Activated CD4-positive, alpha-beta T cell treated with anti-CD3 and anti-CD28 coated beads, Interleukin-2, Interleukin-4, amounts not matched to agents 100 ng/mL and 50 ng/mL, durations not matched to agents 16 hours and 8 hours (primary cell): ENCODE data around the gene TBRG4.

Source experiments
- DNase-seq: peaks from one replicate; pipeline ENCODE4 v3.0.0-alpha.2; 2020; ENCODE audit warnings: low spot score

The TBRG4 gene

DNA sequence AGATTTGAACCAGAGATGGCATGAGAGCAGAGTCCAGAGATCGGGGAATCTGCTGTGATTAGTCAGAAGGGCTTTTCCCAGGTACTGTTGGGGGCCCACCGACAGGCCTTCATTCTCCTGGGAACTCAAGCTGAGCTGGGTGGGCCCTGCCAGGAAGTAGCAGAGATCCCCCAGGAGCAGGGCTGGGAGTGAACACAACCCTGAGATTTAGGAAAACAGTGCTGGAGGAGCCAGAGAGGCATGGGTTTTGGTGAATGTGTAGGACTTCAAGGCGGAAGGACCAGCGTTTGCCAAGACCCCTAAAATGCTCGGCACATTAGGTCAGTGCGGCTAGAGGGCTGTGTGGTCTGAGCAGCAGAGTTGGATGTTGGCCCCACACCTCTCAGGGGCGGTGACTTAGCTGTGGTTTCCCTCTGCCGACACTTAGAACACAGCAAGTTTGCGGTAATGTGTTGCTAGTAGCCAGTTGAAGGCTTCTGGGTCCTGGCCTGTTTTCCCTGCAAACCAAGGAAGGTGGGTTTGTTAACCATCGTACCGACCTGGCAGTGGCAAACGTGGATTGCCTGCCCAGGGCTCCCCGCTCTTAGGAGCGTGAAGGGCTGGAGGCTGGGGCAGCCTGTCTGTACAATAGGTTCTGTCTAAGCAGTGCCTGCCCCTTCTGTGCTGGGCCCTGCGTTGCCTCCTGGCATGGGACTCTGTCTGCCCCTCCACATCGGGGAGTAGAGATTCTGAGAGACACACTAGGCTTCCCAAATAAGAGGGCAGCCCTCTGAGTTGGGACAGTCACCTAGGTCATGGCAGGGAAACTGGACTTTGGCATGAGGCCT is 36.8 kb downstream of the TBRG4 start:
- no peak for DNase-seq

- DNase-seq: no peak
These were observed 37.5 kb downstream of the TBRG4 start for GRCh38 chr7:45073786-45074527.

- no peak for DNase-seq
These were observed 38.3 kb downstream of the TBRG4 start for GRCh38 chr7:45073031-45073785.

DNA sequence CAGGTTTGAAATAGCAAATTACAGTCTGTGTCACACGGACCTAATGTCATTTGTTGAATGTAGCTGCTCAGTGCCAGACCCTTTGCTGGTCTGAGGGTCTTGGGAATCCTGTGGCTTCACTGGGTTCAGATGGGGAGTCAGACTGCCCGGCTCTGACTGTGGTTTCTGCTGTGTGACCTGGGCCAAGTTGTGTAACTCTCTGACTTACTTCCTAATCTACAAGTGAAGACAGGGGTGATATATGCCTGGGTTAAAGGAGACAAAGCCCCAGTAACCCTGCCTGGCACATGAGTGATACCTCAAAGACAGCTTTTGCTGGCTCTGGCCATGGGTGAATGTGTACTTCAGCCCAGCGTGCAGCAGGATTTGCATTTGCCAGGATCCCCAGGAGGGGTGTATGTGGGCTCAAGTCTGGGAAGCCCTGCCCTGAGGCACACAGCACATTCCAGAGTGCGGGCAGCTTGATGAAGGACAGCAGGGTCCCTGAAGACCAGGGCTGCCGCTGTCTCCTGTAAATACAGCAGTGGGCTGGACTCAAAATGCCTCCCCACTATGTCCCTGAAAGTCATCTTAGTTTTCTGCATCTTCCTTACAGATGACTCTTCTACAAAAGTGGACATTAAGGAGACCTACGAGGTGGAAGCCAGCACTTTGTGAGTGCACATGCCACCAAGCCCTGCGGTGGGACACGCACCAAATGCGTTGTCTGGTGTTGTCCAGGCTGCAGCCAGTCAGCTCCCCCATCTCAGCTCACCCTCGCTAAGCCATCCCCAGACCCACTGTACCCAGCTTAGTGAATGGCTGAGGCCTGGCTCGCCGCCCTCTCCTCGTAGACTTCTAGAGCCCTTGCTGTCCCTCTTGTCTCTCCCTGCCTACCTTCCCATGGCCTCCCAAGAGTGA is 39.1 kb downstream of the TBRG4 start:
- DNase-seq: no peak

DNA sequence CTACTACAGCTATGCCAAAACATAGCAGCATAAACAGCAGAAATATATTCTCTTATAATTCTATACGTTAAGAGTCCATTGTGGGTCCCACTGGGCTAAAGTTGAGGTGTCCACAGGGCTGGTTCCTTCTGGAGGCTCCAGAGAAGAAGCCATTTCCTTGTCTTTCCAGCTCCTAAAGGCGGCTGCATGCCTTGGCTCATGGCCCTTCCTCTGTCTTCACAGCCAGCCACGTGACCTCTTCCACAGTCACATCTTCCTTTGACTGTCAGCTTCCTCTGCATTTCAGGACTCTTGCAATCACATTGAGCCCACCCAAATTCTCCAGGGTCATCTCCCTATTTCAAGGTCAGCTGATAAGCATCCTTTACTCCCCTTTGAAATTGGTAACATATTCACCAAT is 40.0 kb downstream of the TBRG4 start:
- no peak for DNase-seq

GRCh38 chr7:45070254-45070642 is 41.2 kb downstream of the TBRG4 start:
- no peak for DNase-seq

- no peak for DNase-seq
These were observed 41.8 kb downstream of the TBRG4 start for GRCh38 chr7:45069444-45070253.

GRCh38 chr7:45068236-45069023 is 43.1 kb downstream of the TBRG4 start:
- DNase-seq: no peak

DNA sequence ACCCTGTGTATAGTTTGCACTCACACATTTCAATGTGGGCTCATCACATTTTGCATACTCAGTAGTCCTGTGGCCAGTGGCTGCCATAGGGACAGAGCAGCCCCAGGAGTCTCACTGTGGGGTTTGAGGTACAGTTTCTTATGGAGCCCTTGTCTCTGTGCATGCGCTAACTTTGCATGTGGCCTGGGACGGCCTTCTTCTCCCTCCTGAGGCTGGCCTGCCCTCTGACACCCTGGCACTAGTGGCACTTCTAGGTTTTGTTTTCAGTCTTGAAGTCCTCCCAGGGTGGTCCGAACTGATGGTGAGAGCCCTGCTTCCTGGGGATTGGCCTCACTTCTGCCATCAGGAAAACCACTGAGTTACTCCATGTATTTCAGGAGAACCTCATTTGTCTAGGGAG is 43.9 kb downstream of the TBRG4 start:
- no peak for DNase-seq

GRCh38 chr7:45066409-45066808 is 45.1 kb downstream of the TBRG4 start:
- no peak for DNase-seq

- no peak for DNase-seq
These were observed 46.2 kb downstream of the TBRG4 start for GRCh38 chr7:45065031-45065995.

DNA sequence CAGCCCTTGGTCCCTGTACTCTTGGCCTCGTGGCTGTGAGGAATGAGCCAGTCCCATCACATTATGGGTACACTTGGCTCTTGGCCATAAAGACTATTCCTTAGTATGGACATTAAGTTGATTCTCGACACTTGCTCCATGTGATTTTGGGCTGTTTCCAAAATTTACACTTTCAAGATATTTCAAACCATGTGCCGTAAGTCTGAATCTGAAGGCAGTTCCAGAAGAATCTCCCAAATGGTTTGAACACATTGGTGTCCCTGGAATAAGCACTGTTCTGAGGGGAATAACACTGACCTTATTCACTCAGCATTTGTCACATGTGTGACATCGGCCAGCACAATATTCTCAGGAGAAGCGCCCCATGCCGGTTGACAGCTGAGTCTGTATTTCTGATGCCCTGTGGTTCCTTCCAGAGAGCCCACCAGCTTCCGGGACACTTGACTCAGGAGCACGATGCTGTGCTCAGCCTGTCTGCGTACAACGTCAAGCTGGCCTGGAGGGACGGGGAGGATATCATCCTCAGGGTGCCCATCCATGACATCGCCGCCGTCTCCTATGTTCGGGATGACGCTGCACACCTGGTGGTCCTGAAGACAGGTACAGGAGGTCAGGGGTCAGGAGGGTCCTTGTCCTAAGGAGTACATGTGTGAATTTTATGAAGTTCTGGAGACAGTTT is 47.3 kb downstream of the TBRG4 start:
- DNase-seq: no peak

DNA sequence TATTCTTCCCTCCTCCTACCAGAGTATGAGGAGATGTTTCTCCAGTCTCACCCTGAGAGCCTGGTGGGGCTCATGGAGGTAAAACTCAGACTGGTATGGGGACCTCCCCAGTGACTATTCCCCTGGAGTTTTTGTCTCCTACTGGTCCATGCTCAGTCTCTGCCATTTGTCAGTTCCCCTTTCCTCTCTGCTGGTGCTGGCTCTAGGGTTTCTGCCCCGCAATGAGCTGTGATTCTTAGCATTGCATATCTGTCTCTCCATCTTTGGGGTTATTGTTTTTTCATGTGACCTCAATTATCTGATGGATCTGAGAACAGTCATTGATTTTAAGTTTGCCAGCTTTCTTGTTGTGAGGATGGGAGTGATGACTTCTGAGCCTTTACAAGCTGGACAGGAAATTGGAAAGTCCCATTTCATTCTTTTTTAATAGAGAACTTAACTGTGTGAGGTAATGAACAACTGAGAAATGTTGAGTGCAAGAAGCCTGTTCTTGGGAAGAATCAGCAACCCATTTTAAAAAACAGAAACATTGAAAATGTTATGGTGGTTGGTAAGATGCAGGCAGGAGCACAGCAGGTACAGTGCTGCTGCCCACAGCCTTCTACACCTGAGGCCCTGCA is 49.6 kb downstream of the TBRG4 start:
- DNase-seq: no peak

GRCh38 chr7:45061352-45061751 is 50.1 kb downstream of the TBRG4 start:
- DNase-seq: no peak

- DNase-seq: no peak
These were observed 51.2 kb downstream of the TBRG4 start for GRCh38 chr7:45060295-45060694.

DNA sequence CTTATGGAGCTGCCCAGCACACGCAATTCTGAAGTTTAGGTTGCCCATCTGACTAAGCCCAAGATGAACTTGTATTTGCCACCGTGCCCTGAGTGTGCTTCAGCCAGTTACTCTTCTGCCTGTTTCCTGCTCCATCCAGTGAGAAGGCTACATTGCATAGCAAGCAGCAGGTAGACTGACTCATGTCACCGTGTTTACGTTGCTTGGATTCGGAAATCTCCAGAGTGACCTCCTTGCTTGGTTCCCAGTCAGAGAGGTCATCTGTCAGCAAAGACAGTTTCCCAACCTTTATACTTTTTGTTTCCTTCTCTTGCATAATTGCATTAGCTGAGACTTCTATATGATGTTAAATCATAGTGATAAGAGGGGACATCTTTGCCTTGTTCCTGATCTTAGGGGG is 53.6 kb downstream of the TBRG4 start:
- DNase-seq: no peak

GRCh38 chr7:45055594-45056219 is 55.8 kb downstream of the TBRG4 start:
- DNase-seq: no peak
